Osteoblast (primary cell): ENCODE data around the gene TSPAN11. TPM values are rescaled to one million over a fixed set of nuclear protein-coding genes. Genes with fewer than 3 reads are reported as not detected.
A peak's percentile ranks its signal among the peaks of the same experiment; 100 is the strongest.

Source experiments
- DNase-seq: peaks from one replicate; pipeline ENCODE4 v3.0.0; 2011; ENCODE audit warnings: low spot score, mixed read lengths; ENCODE audit not compliant: insufficient read length; ENCODE audit errors: missing footprints
- H2AFZ ChIP-seq: 2 replicates; pipeline ENCODE4 v1.6.0; 2011; ENCODE audit warnings: mild to moderate bottlenecking, low read length
- H3K27ac ChIP-seq: 2 replicates; pipeline ENCODE4 v1.5.1; 2011; ENCODE audit warnings: mild to moderate bottlenecking, low read depth, low read length, moderate library complexity
- H3K27me3 ChIP-seq: 2 replicates; pipeline ENCODE4 v1.6.0; 2012; ENCODE audit warnings: mild to moderate bottlenecking, control low read depth, inconsistent platforms, low read length, moderate library complexity; ENCODE audit not compliant: insufficient read depth
- H3K36me3 ChIP-seq: 2 replicates; pipeline ENCODE4 v1.5.1; 2011; ENCODE audit warnings: mild to moderate bottlenecking, low read length, control low read depth, moderate library complexity; ENCODE audit not compliant: insufficient read depth
- H3K4me1 ChIP-seq: 2 replicates; pipeline ENCODE4 v1.5.1; 2011; ENCODE audit warnings: mild to moderate bottlenecking, low read length, control low read depth, moderate library complexity; ENCODE audit not compliant: insufficient read depth
- H3K4me2 ChIP-seq: 2 replicates; pipeline ENCODE4 v1.6.0; 2011; ENCODE audit warnings: mild to moderate bottlenecking, low read length; ENCODE audit not compliant: insufficient read depth
- H3K4me3 ChIP-seq: fragments of 200-600 bp; sonication (generic); 3 replicates; pipeline ENCODE4 v1.5.1; 2012; ENCODE audit warnings: mild to moderate bottlenecking, low read length, inconsistent platforms; ENCODE audit not compliant: insufficient read depth
- H3K79me2 ChIP-seq: 2 replicates; pipeline ENCODE4 v1.6.0; 2012; ENCODE audit warnings: mild to moderate bottlenecking, low read length, control low read depth, inconsistent platforms; ENCODE audit not compliant: insufficient read depth
- H3K9me3 ChIP-seq: 2 replicates; pipeline ENCODE4 v1.5.1; 2011; ENCODE audit warnings: low read depth, low read length, control low read depth
- H4K20me1 ChIP-seq: 2 replicates; pipeline ENCODE4 v1.6.0; 2012; ENCODE audit warnings: mild to moderate bottlenecking, low read length, control low read depth; ENCODE audit not compliant: insufficient read depth
- CTCF ChIP-seq: IDR thresholded peaks from 2 replicates; pipeline ENCODE4 v1.5.1; 2011; ENCODE audit warnings: mild to moderate bottlenecking, low read depth, low read length, moderate library complexity; ENCODE audit errors: extremely low read depth
- total RNA-seq: library from RNA; depleted of rRNA; stranded (reverse); fragments of >200 nt; gene quantifications from 2 replicates; pipeline ENCODE4 v1.2.3, GENCODE V29; 2012

TSPAN11 gene
- total RNA-seq, 1 donor = 5.4 TPM

- DNase-seq = peak; percentile 69
- Histone ChIP-seq H3K27me3 (no peaks in the 10 kb centered on the region), H3K4me3 (no peak overlapping the region), H3K4me1 (peaks cover 17% of the 10 kb centered on the region), H3K9me3 (no peaks in the 10 kb centered on the region), H3K27ac (no peak overlapping the region), H2AFZ (no peak overlapping the region), H4K20me1 (no peaks in the 10 kb centered on the region), H3K36me3 (no peaks in the 10 kb centered on the region), H3K4me2 (no peak overlapping the region), H3K79me2 (no peaks in the 10 kb centered on the region)
- TF ChIP-seq CTCF = no peak
Measured at GRCh38 chr12:31002361-31002725, 75.8 kb downstream of the TSPAN11 start.

- Histone ChIP-seq H3K27me3 (no peaks in the 10 kb centered on the region), H3K36me3 (no peaks in the 10 kb centered on the region), H3K4me3 (no peak overlapping the region), H3K9me3 (no peaks in the 10 kb centered on the region), H3K27ac (no peak overlapping the region), H3K79me2 (no peaks in the 10 kb centered on the region), H2AFZ (no peak overlapping the region), H4K20me1 (no peaks in the 10 kb centered on the region), H3K4me1 (peaks cover 17% of the 10 kb centered on the region), H3K4me2 (no peak overlapping the region)
- DNase-seq = peak; percentile 52
- no peak for TF ChIP-seq CTCF
Measured at GRCh38 chr12:31002999-31003398, 76.5 kb downstream of the TSPAN11 start.

GRCh38 chr12:31003861-31004640 is 77.5 kb downstream of the TSPAN11 start:
- no peak for TF ChIP-seq CTCF
- H3K27ac ChIP-seq = no peak overlapping the region
- H3K9me3 ChIP-seq = no peaks in the 10 kb centered on the region
- no peak overlapping the region for H3K4me2 ChIP-seq
- no peaks in the 10 kb centered on the region for H3K79me2 ChIP-seq
- H4K20me1 ChIP-seq = no peaks in the 10 kb centered on the region
- no peak overlapping the region for H2AFZ ChIP-seq
- no peaks in the 10 kb centered on the region for H3K27me3 ChIP-seq
- peak; percentile 45 for DNase-seq
- H3K4me3 ChIP-seq = no peak overlapping the region
- no peaks in the 10 kb centered on the region for H3K36me3 ChIP-seq
- peaks cover 17% of the 10 kb centered on the region for H3K4me1 ChIP-seq

- no peak for DNase-seq
- Histone ChIP-seq H3K4me3 (no peak overlapping the region), H2AFZ (no peak overlapping the region), H3K9me3 (no peaks in the 10 kb centered on the region), H3K27ac (no peak overlapping the region), H3K4me2 (no peak overlapping the region), H3K79me2 (no peaks in the 10 kb centered on the region), H3K4me1 (peaks cover 17% of the 10 kb centered on the region), H3K36me3 (no peaks in the 10 kb centered on the region), H3K27me3 (no peaks in the 10 kb centered on the region), H4K20me1 (no peaks in the 10 kb centered on the region)
- TF ChIP-seq CTCF = no peak
Measured at GRCh38 chr12:31004666-31005065, 78.1 kb downstream of the TSPAN11 start.
